HepG2 (cell line): Measurements from ENCODE around the gene MIX23. TPM values are rescaled to one million over a fixed set of nuclear protein-coding genes. Genes with fewer than 3 reads are reported as not detected.

Experiments
- ARID3A ChIP-seq: IDR thresholded peaks from 2 replicates; pipeline ENCODE4 v1.6.1; 2012; ENCODE audit warnings: low read depth, low read length, improper control_type of control experiment
- ARID4A ChIP-seq: sonication (generic); formaldehyde crosslinking; IDR thresholded peaks from 2 replicates; pipeline ENCODE4 v1.5.0; 2020; ENCODE audit warnings: mild to moderate bottlenecking, missing genetic modification reagents, borderline replicate concordance
- CCDC6 ChIP-seq: sonication (generic); formaldehyde crosslinking; IDR thresholded peaks from 2 replicates; pipeline ENCODE4 v1.8.1; 2022; ENCODE audit warnings: mild to moderate bottlenecking, missing genetic modification reagents, moderate library complexity
- EHMT2 ChIP-seq: fragments of 200-600 bp; sonication (generic); IDR thresholded peaks from 2 replicates; pipeline ENCODE4 v1.7.0; 2017; ENCODE audit warnings: antibody characterized with exemption, low read depth, low read length, borderline replicate concordance
- EP300 ChIP-seq, 3 experiments: sonication (generic) in 1 of 3; formaldehyde crosslinking in 1 of 3; IDR thresholded peaks; 2 replicates each; pipeline versions ENCODE4 v1.5.1 to v1.6.1; 2011 to 2020; ENCODE audit warnings: low read depth in 2 of 3, low read length in 2 of 3, borderline replicate concordance in 1 of 3, improper control_type of control experiment in 1 of 3, mild to moderate bottlenecking in 1 of 3, missing genetic modification reagents in 1 of 3, moderate library complexity in 1 of 3
- FOXA3 ChIP-seq: IDR thresholded peaks from 2 replicates; pipeline ENCODE4 v1.6.1; 2016; ENCODE audit warnings: missing genetic modification reagents, missing compliant biosample characterization
- GATAD2A ChIP-seq: IDR thresholded peaks from 2 replicates; pipeline ENCODE4 v1.6.1; 2016
- HMGXB3 ChIP-seq: sonication (generic); formaldehyde crosslinking; IDR thresholded peaks from 2 replicates; pipeline ENCODE4 v1.4.0; 2020; ENCODE audit warnings: missing genetic modification reagents, borderline replicate concordance
- IKZF5 ChIP-seq: IDR thresholded peaks from 2 replicates; pipeline ENCODE4 v1.6.1; 2018; ENCODE audit warnings: missing genetic modification reagents, mild to moderate bottlenecking, missing compliant biosample characterization
- JUNB ChIP-seq: sonication (generic); formaldehyde crosslinking; IDR thresholded peaks from 2 replicates; pipeline ENCODE4 v1.8.0; 2022; ENCODE audit warnings: missing genetic modification reagents, mild to moderate bottlenecking, borderline replicate concordance
- NCOA2 ChIP-seq: sonication (generic); formaldehyde crosslinking; IDR thresholded peaks from 2 replicates; pipeline ENCODE4 v1.8.0; 2022; ENCODE audit warnings: inconsistent platforms
- POLR2A ChIP-seq, 2 experiments: IDR thresholded peaks; 2 replicates each; pipeline ENCODE4 v1.6.1; 2011; ENCODE audit warnings: low read depth in 2 of 2, low read length in 2 of 2, mild to moderate bottlenecking in 1 of 2, moderate library complexity in 1 of 2; ENCODE audit not compliant: insufficient read depth in 1 of 2
- REPIN1 ChIP-seq: sonication (generic); formaldehyde crosslinking; IDR thresholded peaks from 2 replicates; pipeline ENCODE4 v1.8.0; 2022; ENCODE audit warnings: missing genetic modification reagents, low read depth, mild to moderate bottlenecking, borderline replicate concordance
- SIX1 ChIP-seq: sonication (generic); formaldehyde crosslinking; IDR thresholded peaks from 2 replicates; pipeline ENCODE4 v1.4.0; 2020; ENCODE audit warnings: missing genetic modification reagents, borderline replicate concordance
- SMYD3 ChIP-seq: sonication (generic); formaldehyde crosslinking; IDR thresholded peaks from 2 replicates; pipeline ENCODE4 v1.8.1; 2023; ENCODE audit warnings: mild to moderate bottlenecking, missing genetic modification reagents
- ZNF788 ChIP-seq: sonication (generic); formaldehyde crosslinking; IDR thresholded peaks from 2 replicates; pipeline ENCODE4 v1.5.0; 2020; ENCODE audit warnings: mild to moderate bottlenecking, missing genetic modification reagents, borderline replicate concordance
- polyA plus RNA-seq, 8 experiments: library from polyadenylated mRNA; depleted of rRNA in 3 of 8; stranded (reverse) in 7 of 8; unstranded in 1 of 8; fragments of >200 nt; fragmentation: Illumina TruSeq in 4 of 8; extraction: Trizol in 4 of 8; gene quantifications; 2 replicates each; pipeline versions ENCODE4 v1.2.1 to v1.2.3, GENCODE V29; 2011 to 2016; ENCODE audit warnings: low read depth in 4 of 8, missing spikeins in 1 of 8, mixed read lengths in 1 of 8; ENCODE audit not compliant: insufficient read depth in 1 of 8
- total RNA-seq, 5 experiments: library from RNA; depleted of rRNA; stranded (reverse); fragments of >200 nt; fragmentation: Illumina TruSeq; extraction: Trizol; gene quantifications; 2 replicates each; pipeline ENCODE4 v1.2.3, GENCODE V29; 2016; ENCODE audit warnings: low read depth in 1 of 5

Gene MIX23
- total and polyA plus RNA-seq, 2 of the 13 experiments (the other 11 are each of a cell fraction or from before 2014, with no cell fraction given): 20.0 to 152 TPM

GRCh38 chr3:122365582-122366378 lies 17.3 kb downstream of the MIX23 start (continued):
- peak; percentile 56; the same call in 1 of the 2 replicates for TF ChIP-seq ARID4A
- TF ChIP-seq CCDC6 (CRISPR knock-in tag): peak; percentile 48; the same call in 1 of the 2 replicates
- peak; percentile 93 for TF ChIP-seq JUNB (CRISPR knock-in tag)
- peak; percentile 79; the same call in 1 of the 2 replicates for TF ChIP-seq ARID3A
- TF ChIP-seq EHMT2: peak; percentile 37; the same call in 1 of the 2 replicates
- TF ChIP-seq IKZF5 (CRISPR knock-in tag): peak; percentile 83
- peak; percentile 64; the same call in 1 of the 2 replicates for TF ChIP-seq ZNF788 (CRISPR knock-in tag)
- TF ChIP-seq EP300 (IDR thresholded peaks at IDR 0.05; ENCODE audit: low read depth in 2 of 2, low read length in 2 of 2): peak; percentile 92 to 99
- TF ChIP-seq EP300 (CRISPR knock-in tag; IDR thresholded peaks at IDR 0.05; ENCODE audit: borderline replicate concordance): peak; percentile 95
- TF ChIP-seq HMGXB3 (CRISPR knock-in tag): peak; percentile 38; the same call in 1 of the 2 replicates
- TF ChIP-seq REPIN1 (CRISPR knock-in tag): peak; percentile 57; the same call in 1 of the 2 replicates
- peak; percentile 98 for TF ChIP-seq NCOA2 (CRISPR knock-in tag)
- peak; percentile 97 for TF ChIP-seq FOXA3 (CRISPR knock-in tag)
- TF ChIP-seq POLR2A (IDR thresholded peaks at IDR 0.05; ENCODE audit: insufficient read depth in 1 of 2, low read depth in 2 of 2, low read length in 2 of 2): peak in 1 of 2 experiments; percentile 42; a peak in 1 of 4 replicates
- peak; percentile 84; the same call in 1 of the 2 replicates for TF ChIP-seq SIX1 (CRISPR knock-in tag)
- TF ChIP-seq GATAD2A (CRISPR knock-in tag): peak; percentile 100
- peak; percentile 82 for TF ChIP-seq SMYD3 (CRISPR knock-in tag)
